GM12878 (cell line): ENCODE results near the gene LRRC26. TPM values are rescaled to one million over a fixed set of nuclear protein-coding genes. Genes with fewer than 3 reads are reported as not detected.
A peak's percentile ranks its signal among the peaks of the same experiment; 100 is the strongest.

Experiments used
- ATAC-seq: fragments of 200-7000 bp; cut with Tn5 transposase; 3 replicates; pipeline ENCODE4 v1.9.1; 2020; ENCODE audit warnings: mild to moderate bottlenecking, moderate library complexity
- BruUV-seq: library from RNA; stranded (reverse); fragments of 400-500 nt; replicated peaks from 2 replicates; lab custom pipeline; 2021; lab: Mats Ljungman, UMichigan
- CTCF ChIA-PET: fragments of 300-600 bp; sonication (Branson Sonifier 250); formaldehyde crosslinking; extraction: SDS; loops from one replicate; lab custom pipeline; 2021; ENCODE audit warnings: inconsistent platforms; lab: Yijun Ruan, JAX
- POLR2A ChIA-PET: fragments of 350-600 bp; formaldehyde crosslinking; extraction: SDS; loops from one replicate; lab custom pipeline; 2021; ENCODE audit warnings: inconsistent platforms; lab: Charles Lee
- RAD21 ChIA-PET: fragments of 300-600 bp; sonication (Branson Sonifier 250); formaldehyde crosslinking; loops from one replicate; lab custom pipeline; 2023; ENCODE audit warnings: antibody characterized with exemption; ENCODE audit not compliant: unreplicated experiment; lab: Charles Lee
- SMC1A ChIA-PET: fragments of 300-600 bp; sonication (Branson Sonifier 250); formaldehyde crosslinking; loops from one replicate; lab custom pipeline; 2023; ENCODE audit not compliant: unreplicated experiment, uncharacterized antibody; lab: Charles Lee
- DNase-seq: peaks from one replicate; pipeline ENCODE4 v3.0.0-alpha.2; 2011; ENCODE audit warnings: low read depth, low spot score
- FAIRE-seq: peaks from 3 replicates; lab custom pipeline; 2011; peaks lifted over from hg19 to GRCh38; lab: Jason Lieb, UNC
- H2AFZ ChIP-seq: 2 replicates; pipeline ENCODE4 v1.6.0; 2011; ENCODE audit warnings: low read depth, low read length, control low read depth; ENCODE audit not compliant: control insufficient read depth
- H3K27ac ChIP-seq: 2 replicates; pipeline ENCODE4 v1.5.1; 2011; ENCODE audit warnings: control low read depth; ENCODE audit not compliant: control insufficient read depth, insufficient read depth
- H3K27me3 ChIP-seq, 2 experiments: replicated peaks in 1 of 2; 2 replicates each; pipeline versions ENCODE4 v1.6.0 to v1.6.1; 2011; ENCODE audit warnings: low read length in 1 of 2; ENCODE audit not compliant: control insufficient read depth in 2 of 2, insufficient read depth in 2 of 2
- H3K36me3 ChIP-seq, 2 experiments: 2 replicates each; pipeline ENCODE4 v1.5.1; 2011; ENCODE audit warnings: low read length in 1 of 2; ENCODE audit not compliant: control insufficient read depth in 2 of 2, insufficient read depth in 2 of 2
- H3K4me1 ChIP-seq: 2 replicates; pipeline ENCODE4 v1.6.1; 2011; ENCODE audit warnings: mild to moderate bottlenecking, low read length, moderate library complexity, mixed read lengths; ENCODE audit not compliant: control insufficient read depth, insufficient read depth
- H3K4me2 ChIP-seq: 2 replicates; pipeline ENCODE4 v1.6.0; 2011; ENCODE audit warnings: control low read depth; ENCODE audit not compliant: control insufficient read depth, insufficient read depth
- H3K4me3 ChIP-seq: fragments of 200-600 bp; sonication (generic); 2 replicates; pipeline ENCODE4 v1.5.1; 2016
- H3K79me2 ChIP-seq: 2 replicates; pipeline ENCODE4 v1.6.0; 2011; ENCODE audit warnings: low read length; ENCODE audit not compliant: control insufficient read depth, insufficient read depth
- H3K9ac ChIP-seq: 2 replicates; pipeline ENCODE4 v1.8.0; 2011; ENCODE audit warnings: low read length, control low read depth, mixed read lengths; ENCODE audit not compliant: control insufficient read depth, insufficient read depth
- H3K9me3 ChIP-seq: replicated peaks from 3 replicates; pipeline ENCODE4 v1.5.1; 2011; ENCODE audit warnings: mild to moderate bottlenecking, low read length; ENCODE audit not compliant: control insufficient read depth, insufficient read depth
- H4K20me1 ChIP-seq: 2 replicates; pipeline ENCODE4 v1.6.0; 2011; ENCODE audit not compliant: control insufficient read depth, insufficient read depth
- ASH2L ChIP-seq: fragments of 300-600, 200-600 bp; sonication (generic); IDR thresholded peaks from 2 replicates; pipeline ENCODE4 v1.6.1; 2017; ENCODE audit warnings: low read depth, mild to moderate bottlenecking, borderline replicate concordance
- CHD1 ChIP-seq: IDR thresholded peaks from 2 replicates; pipeline ENCODE4 v1.6.1; 2012; ENCODE audit warnings: low read depth, low read length, improper control_type of control experiment
- IRF4 ChIP-seq: IDR thresholded peaks from 2 replicates; pipeline ENCODE4 v1.6.1; 2011; ENCODE audit warnings: low read depth, low read length
- NFYB ChIP-seq: IDR thresholded peaks from 2 replicates; pipeline ENCODE4 v1.6.1; 2011; ENCODE audit warnings: low read depth, mild to moderate bottlenecking, low read length, improper control_type of control experiment, moderate library complexity; ENCODE audit not compliant: insufficient read depth
- RAD51 ChIP-seq: fragments of 450-650 bp; IDR thresholded peaks from 2 replicates; pipeline ENCODE4 v1.6.1; 2016; ENCODE audit warnings: moderate library complexity, mild to moderate bottlenecking, inconsistent platforms
- RB1 ChIP-seq: fragments of 450-650 bp; formaldehyde crosslinking; IDR thresholded peaks from 2 replicates; pipeline ENCODE4 v1.6.1; 2017; ENCODE audit warnings: mild to moderate bottlenecking, borderline replicate concordance
- SREBF2 ChIP-seq: IDR thresholded peaks from 2 replicates; pipeline ENCODE4 v1.6.1; 2012; ENCODE audit warnings: mild to moderate bottlenecking, low read length
- USF1 ChIP-seq: IDR thresholded peaks from 2 replicates; pipeline ENCODE4 v1.6.1; 2011; ENCODE audit warnings: borderline replicate concordance, low read depth, mild to moderate bottlenecking, moderate library complexity, mixed read lengths, low read length; ENCODE audit not compliant: insufficient read depth; ENCODE audit errors: extremely low read length
- ZSCAN29 ChIP-seq: fragments of 450-650 bp; IDR thresholded peaks from 2 replicates; pipeline ENCODE4 v1.6.1; 2017; ENCODE audit warnings: mild to moderate bottlenecking, moderate library complexity
- WGBS: methylation state at CpG from one replicate; pipeline ENCODE4 v1.1.6; 2016; ENCODE audit warnings: low lambda C conversion rate; ENCODE audit not compliant: insufficient replicate concordance, insufficient coverage; ENCODE audit errors: missing lambda C conversion rate; 5-methylcytosine and 5-hydroxymethylcytosine counted together
- in situ Hi-C: fragments of 300-500 bp; cut with MboI; formaldehyde crosslinking; loops from 9 replicates; pipeline ENCODE4 v1.14.3; 2018; ENCODE audit warnings: mixed read lengths
- intact Hi-C: fragments of 100-400 bp; cut with micrococcal nuclease; formaldehyde crosslinking; loops from one replicate; pipeline ENCODE4 v1.14.2; 2022; ENCODE audit not compliant: unreplicated experiment
- polyA plus RNA-seq, 11 experiments: library from polyadenylated mRNA; depleted of rRNA in 4 of 11; unstranded in 6 of 11; stranded (reverse) in 5 of 11; fragments of >200 nt; fragmentation: Nextera tagmentation in 4 of 11; fragmentation: Illumina TruSeq in 1 of 11; extraction: Ambion mirVana in 4 of 11; extraction: Trizol in 1 of 11; gene quantifications; 1 replicate in 1 of 11; 2 replicates in 10 of 11; pipeline versions ENCODE4 v1.2.1 to v1.2.3, GENCODE V29; 2011 to 2016; ENCODE audit warnings: inconsistent platforms in 2 of 11, missing spikeins in 2 of 11, low read depth in 1 of 11
- total RNA-seq, 4 experiments: library from RNA; depleted of rRNA in 3 of 4; stranded (reverse); fragments of >200 nt in 3 of 4; fragmentation: Illumina TruSeq in 1 of 4; extraction: Trizol in 1 of 4; gene quantifications; 2 replicates each; pipeline versions ENCODE4 v1.2.1 to v1.2.3, GENCODE V29; 2013 to 2021
- TF ChIP-seq, protein P1 (sequence below): IDR thresholded peaks from 2 replicates; pipeline ENCODE4 v1.6.1; 2012; ENCODE audit warnings: low read length, inconsistent platforms

The LRRC26 gene
- total and polyA plus RNA-seq, 10 of the 15 experiments (the other 5 are each of a cell fraction or from before 2014, with no cell fraction given): 0.29 to 0.91 (median 0.64) TPM; not detected in 5

DNA sequence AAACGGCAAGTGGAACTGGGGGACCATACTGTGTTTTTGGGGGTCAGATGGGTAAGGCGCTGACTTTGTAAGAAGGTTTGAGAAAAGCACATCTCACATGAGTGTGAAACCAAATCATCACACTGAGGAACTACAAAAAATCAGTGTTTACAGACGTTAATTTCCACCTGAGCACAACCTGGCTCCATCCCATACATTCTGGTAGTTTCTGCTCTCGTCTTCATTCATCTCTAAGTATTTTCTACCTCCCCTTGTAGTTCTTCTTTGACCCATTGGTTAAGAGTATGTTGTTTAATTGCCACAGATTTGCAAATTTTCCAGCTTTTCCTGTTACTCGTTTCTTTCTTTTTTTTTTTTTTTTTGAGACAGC is 46.4 kb downstream of the LRRC26 start:
- Histone ChIP-seq H3K27me3 (no peaks in the 10 kb centered on the region), H3K9ac (no peak overlapping the region), H3K27ac (peak overlapping the region; percentile 47), H3K4me1 (peaks cover 42% of the 10 kb centered on the region), H3K36me3 (no peaks in the 10 kb centered on the region), H3K4me3 (0 out of 2 replicates have a peak overlapping the region, but pooled peaks have one; percentile 3), H3K9me3 (no peaks in the 10 kb centered on the region), H3K4me2 (peak overlapping the region; percentile 58), H3K79me2 (peaks cover 20% of the 10 kb centered on the region), H2AFZ (no peak overlapping the region), H4K20me1 (no peaks in the 10 kb centered on the region)
- BruUV-seq: no TSS peak
- ATAC-seq (peak; percentile 30), FAIRE-seq (peak; percentile 85), DNase-seq (peak; percentile 91)
- intact Hi-C loops (loop anchor here (2.0 kb wide), 1 partner anchor 77 kb away; the partner anchor contains the start of gene TPRN), in situ Hi-C loops (loop anchor here (5.0 kb wide), 1 partner anchor 104 kb away; the partner anchor contains the start of genes CYSRT1 and RNF224)
- ChIA-PET RAD21 (interaction anchor here (0.7 to 2.9 kb wide), 7 partner anchors 27 to 118 kb away, joined by 3 to 26 read pairs (median 5); partner anchors contain the start of genes CYSRT1, RNF208, RNF224 and TUBB4B), POLR2A (interaction anchor here (0.6 to 2.6 kb wide), 15 partner anchors 16 to 453 kb away, joined by 3 to 18 read pairs (median 4); partner anchors contain the start of gene TMEM210), CTCF (interaction anchor here (0.6 to 2.6 kb wide), 8 partner anchors 28 to 740 kb away, joined by 3 to 16 read pairs (median 4); partner anchors contain the start of genes CYSRT1 and RNF224), SMC1A (interaction anchor here (2.6 kb wide), 1 partner anchor 28 kb away, joined by 14 read pairs; no protein-coding TSS in a partner anchor)
- 0% methylated on average over 5 of the region's 5 CpGs for WGBS
- TF ChIP-seq RAD51 (no peak), IRF4 (peak; percentile 33; the same call in 1 of the 2 replicates), CHD1 (no peak), ASH2L (no peak), RB1 (no peak), NFYB (peak; percentile 57; the same call in 1 of the 2 replicates), ZSCAN29 (no peak), SREBF2 (no peak), USF1 (no peak)
- TF ChIP-seq, protein P1, sequence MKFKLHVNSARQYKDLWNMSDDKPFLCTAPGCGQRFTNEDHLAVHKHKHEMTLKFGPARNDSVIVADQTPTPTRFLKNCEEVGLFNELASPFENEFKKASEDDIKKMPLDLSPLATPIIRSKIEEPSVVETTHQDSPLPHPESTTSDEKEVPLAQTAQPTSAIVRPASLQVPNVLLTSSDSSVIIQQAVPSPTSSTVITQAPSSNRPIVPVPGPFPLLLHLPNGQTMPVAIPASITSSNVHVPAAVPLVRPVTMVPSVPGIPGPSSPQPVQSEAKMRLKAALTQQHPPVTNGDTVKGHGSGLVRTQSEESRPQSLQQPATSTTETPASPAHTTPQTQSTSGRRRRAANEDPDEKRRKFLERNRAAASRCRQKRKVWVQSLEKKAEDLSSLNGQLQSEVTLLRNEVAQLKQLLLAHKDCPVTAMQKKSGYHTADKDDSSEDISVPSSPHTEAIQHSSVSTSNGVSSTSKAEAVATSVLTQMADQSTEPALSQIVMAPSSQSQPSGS: 0 out of 2 replicates have a peak, but pooled peaks have one; percentile 11
